ENCODE measurements around the gene PIP5K1C.
"Not testable (repeated sequence)": the region's sequence is repeated elsewhere in the genome, so short reads cannot be mapped to it uniquely, and the experiment has no call there.

PIP5K1C gene

GRCh38 chr19:3631053-3631861 lies 69.0 kb downstream of the PIP5K1C start:
- no peak overlapping the region for H3K4me3 ChIP-seq
- no peaks in the 10 kb centered on the region for H3K9me3 ChIP-seq (ENCODE audit: low read depth, low read length)
- no peaks in the 10 kb centered on the region for H3K36me3 ChIP-seq (ENCODE audit: insufficient read depth, low read length)
- no peak overlapping the region for H3K27ac ChIP-seq
- TF ChIP-seq EZH2 (IDR thresholded peaks at IDR 0.05): no peak
- no peak for TF ChIP-seq FOXP2 (optimal IDR thresholded peaks at IDR 0.05; ENCODE audit: control extremely low read depth, extremely low read length, insufficient read depth)
- no peak for TF ChIP-seq POLR2AphosphoS5 (IDR thresholded peaks at IDR 0.05; ENCODE audit: borderline replicate concordance, low read depth, low read length)
- no peak for DNase-seq (ENCODE audit: low read depth, low spot score)
- H3K9ac ChIP-seq (ENCODE audit: insufficient read length): no peak overlapping the region

- not testable (repeated sequence) for H3K9ac ChIP-seq (ENCODE audit: insufficient read length)
Observed at GRCh38 chr19:3628766-3629165, 71.5 kb downstream of the PIP5K1C start.

DNA sequence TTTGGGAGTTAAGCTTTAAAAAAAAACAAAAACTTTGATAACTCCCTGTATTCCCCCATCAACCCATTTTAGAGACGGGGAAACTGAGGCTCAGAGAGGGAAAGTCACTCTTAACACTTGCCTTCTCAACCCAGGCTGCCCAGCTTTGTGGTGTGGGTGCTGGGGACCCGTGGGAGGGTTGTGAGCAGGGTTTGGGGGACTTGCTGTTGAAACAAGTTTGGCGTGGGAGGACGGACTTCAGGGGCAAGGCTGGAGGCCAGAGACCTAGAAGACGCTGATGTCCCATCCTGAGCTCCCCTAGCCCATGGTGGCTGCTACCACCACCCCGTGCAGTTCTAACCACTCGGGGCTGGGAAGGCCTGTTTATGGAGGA lies 72.9 kb downstream of the PIP5K1C start:
- Histone ChIP-seq H3K4me3 (peak overlapping the region; percentile 99), H3K27ac (no peak overlapping the region), H3K36me3 (ENCODE audit: insufficient read depth, low read length) (peaks cover 3% of the 10 kb centered on the region; the same call in 1 of the 2 replicates), H3K9ac (ENCODE audit: insufficient read length) (no peak overlapping the region), H3K9me3 (ENCODE audit: low read depth, low read length) (no peaks in the 10 kb centered on the region)
- no peak for DNase-seq (ENCODE audit: low read depth, low spot score)
- TF ChIP-seq FOXP2 (optimal IDR thresholded peaks at IDR 0.05; ENCODE audit: control extremely low read depth, extremely low read length, insufficient read depth) (no peak), POLR2AphosphoS5 (IDR thresholded peaks at IDR 0.05; ENCODE audit: borderline replicate concordance, low read depth, low read length) (no peak), EZH2 (IDR thresholded peaks at IDR 0.05) (no peak)

More at GRCh38 chr19:3628766-3629165, 71.5 kb downstream of the PIP5K1C start:
- H3K9me3 ChIP-seq (ENCODE audit: low read depth, low read length); H3K27ac ChIP-seq; H3K4me3 ChIP-seq; H3K36me3 ChIP-seq (ENCODE audit: insufficient read depth, low read length); DNase-seq (ENCODE audit: low read depth, low spot score): not testable (repeated sequence)

DNA sequence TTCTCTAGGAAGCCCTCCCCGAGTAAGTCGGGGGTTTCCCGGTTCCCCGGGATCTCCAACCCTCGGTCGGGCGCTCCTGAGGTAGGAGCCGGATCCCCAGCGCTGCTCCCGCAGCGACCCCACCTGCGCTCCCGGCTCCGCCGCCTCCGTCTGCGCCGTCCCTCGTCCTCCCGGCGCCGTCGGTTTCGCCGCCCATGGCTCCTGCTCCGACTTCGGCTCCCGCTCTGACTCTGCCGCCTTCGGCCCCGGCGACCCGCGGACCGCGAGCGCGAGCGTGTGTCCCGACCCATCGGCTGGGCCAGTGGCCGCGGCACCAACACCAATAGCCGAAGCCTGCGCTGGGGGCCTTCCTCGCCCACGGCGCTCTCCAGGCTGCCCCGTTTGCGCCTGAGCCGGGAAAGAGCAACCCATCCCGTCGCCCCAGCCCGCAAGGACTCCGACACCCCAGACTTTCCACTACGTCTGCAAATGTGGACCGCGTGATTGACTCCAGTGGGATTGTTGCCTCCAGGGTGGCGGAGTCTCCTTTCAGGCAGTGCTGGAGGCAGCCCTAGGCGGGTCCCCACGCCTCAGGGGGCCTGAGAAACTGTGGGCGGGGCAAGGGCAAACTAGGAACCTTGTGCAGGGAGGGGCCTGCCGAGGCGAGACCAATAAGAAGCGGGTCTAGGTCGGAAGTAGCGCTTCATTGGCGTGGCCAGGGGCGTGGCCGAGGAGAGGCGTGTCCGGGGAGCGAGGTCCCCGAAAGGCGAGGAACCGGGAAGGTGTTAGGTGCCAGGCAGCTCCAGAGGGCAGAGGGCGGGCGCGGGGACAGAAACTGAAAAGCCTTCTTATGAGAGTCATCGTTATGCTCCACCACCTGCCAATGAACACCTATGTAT lies 73.6 kb downstream of the PIP5K1C start, which contains the start of gene CACTIN:
Gene CACTIN, minus strand, starts transcription at position 318 of the 878 bp plus-strand sequence. Its CDS starts 28 bp downstream, at position 290.
- peak; percentile 87 for DNase-seq (ENCODE audit: low read depth, low spot score)
- H3K4me3 ChIP-seq: peak within 1 kb of the TSS; percentile 99
- TF ChIP-seq POLR2AphosphoS5 (IDR thresholded peaks at IDR 0.05; ENCODE audit: borderline replicate concordance, low read depth, low read length) (peak; percentile 91), FOXP2 (optimal IDR thresholded peaks at IDR 0.05; ENCODE audit: control extremely low read depth, extremely low read length, insufficient read depth) (no peak), EZH2 (IDR thresholded peaks at IDR 0.05) (no peak)
- peak within 1 kb of the TSS; percentile 96 for H3K27ac ChIP-seq
- peak within 1 kb of the TSS; percentile 97 for H3K9ac ChIP-seq (ENCODE audit: insufficient read length)
- no peaks in the 10 kb centered on the region for H3K9me3 ChIP-seq (ENCODE audit: low read depth, low read length)
- peaks cover 3% of the 10 kb centered on the region; the same call in 1 of the 2 replicates for H3K36me3 ChIP-seq (ENCODE audit: insufficient read depth, low read length)

DNA sequence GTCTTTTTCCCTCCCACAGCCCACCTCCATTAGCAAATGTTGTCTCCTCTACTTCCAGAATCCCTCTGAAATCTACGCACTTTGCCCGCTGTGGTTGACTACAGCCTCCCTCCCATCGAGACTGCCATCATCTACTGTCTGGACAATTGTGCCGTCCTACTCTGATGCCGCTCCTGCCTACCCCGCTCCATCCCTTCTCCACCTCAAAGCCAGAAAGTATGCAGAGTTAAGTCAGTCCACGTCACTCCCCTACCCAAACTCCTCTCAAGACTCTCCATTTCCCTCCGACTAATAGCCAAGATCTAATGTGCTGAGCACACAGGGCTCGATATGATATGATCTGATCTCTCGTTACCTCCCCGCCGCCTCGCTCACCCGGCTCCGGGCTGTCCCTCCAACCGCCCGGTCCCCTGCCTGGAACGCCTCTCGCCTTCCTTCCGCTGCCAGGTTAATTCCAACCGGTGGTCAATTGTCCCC lies 74.2 kb downstream of the PIP5K1C start:
- DNase-seq (ENCODE audit: low read depth, low spot score): no peak
- H3K9ac ChIP-seq (ENCODE audit: insufficient read length): peak overlapping the region; percentile 97
- H3K4me3 ChIP-seq: peak overlapping the region; percentile 99
- peaks cover 3% of the 10 kb centered on the region; the same call in 1 of the 2 replicates for H3K36me3 ChIP-seq (ENCODE audit: insufficient read depth, low read length)
- 0 out of 2 replicates have a peak overlapping the region, but pooled peaks have one; percentile 96 for H3K27ac ChIP-seq
- no peaks in the 10 kb centered on the region for H3K9me3 ChIP-seq (ENCODE audit: low read depth, low read length)
- no peak for TF ChIP-seq FOXP2 (optimal IDR thresholded peaks at IDR 0.05; ENCODE audit: control extremely low read depth, extremely low read length, insufficient read depth)
- no peak for TF ChIP-seq EZH2 (IDR thresholded peaks at IDR 0.05)
- no peak for TF ChIP-seq POLR2AphosphoS5 (IDR thresholded peaks at IDR 0.05; ENCODE audit: borderline replicate concordance, low read depth, low read length)

DNA sequence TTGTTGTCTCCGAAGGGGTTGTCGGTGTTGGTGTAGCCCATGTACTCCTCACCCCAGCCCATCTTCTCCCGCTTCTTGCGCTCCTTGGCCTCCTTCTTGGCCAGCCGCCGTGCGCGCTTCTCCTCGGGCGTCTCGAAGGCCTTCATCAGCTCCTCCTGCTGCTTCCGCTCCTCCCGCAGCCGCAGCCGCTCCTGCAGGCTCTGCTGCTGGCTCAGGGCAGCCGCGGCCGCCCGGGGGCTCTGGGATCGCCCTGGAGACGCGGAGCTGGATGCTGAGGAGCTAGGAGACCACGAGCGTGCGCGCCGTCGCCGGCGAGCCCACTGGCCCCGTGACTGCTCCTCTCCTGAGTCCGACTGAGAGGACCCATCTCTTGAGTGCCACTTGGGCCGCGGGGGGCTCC lies 76.6 kb downstream of the PIP5K1C start:
- no peak for DNase-seq (ENCODE audit: low read depth, low spot score)
- Histone ChIP-seq H3K27ac (no peak overlapping the region), H3K4me3 (no peak overlapping the region), H3K36me3 (ENCODE audit: insufficient read depth, low read length) (peaks cover 3% of the 10 kb centered on the region; the same call in 1 of the 2 replicates), H3K9me3 (ENCODE audit: low read depth, low read length) (no peaks in the 10 kb centered on the region), H3K9ac (ENCODE audit: insufficient read length) (no peak overlapping the region)
- TF ChIP-seq EZH2 (IDR thresholded peaks at IDR 0.05) (no peak), POLR2AphosphoS5 (IDR thresholded peaks at IDR 0.05; ENCODE audit: borderline replicate concordance, low read depth, low read length) (no peak), FOXP2 (optimal IDR thresholded peaks at IDR 0.05; ENCODE audit: control extremely low read depth, extremely low read length, insufficient read depth) (no peak)

DNA sequence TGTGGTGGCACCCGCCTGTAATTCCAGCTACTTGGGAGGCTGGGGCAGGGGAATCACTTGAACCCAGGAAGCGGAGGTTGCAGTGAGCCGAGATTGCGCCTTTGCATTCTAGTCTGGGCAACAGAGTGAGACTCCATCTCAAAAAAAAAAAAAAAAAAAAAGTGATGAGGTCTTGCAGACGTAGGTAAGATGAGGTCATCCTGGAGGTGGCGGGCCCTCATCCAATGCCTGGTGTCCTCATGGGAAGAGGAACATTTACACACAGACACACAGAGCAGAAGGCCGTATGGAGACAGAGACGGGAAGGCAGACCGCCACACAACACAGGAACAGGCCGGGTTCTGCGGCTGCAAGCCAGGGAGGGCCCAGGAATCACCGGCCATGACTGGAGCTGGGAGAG lies 78.0 kb downstream of the PIP5K1C start:
- Histone ChIP-seq H3K27ac (no peak overlapping the region), H3K4me3 (no peak overlapping the region), H3K36me3 (ENCODE audit: insufficient read depth, low read length) (peaks cover 3% of the 10 kb centered on the region; the same call in 1 of the 2 replicates), H3K9me3 (ENCODE audit: low read depth, low read length) (no peaks in the 10 kb centered on the region), H3K9ac (ENCODE audit: insufficient read length) (no peak overlapping the region)
- TF ChIP-seq FOXP2 (optimal IDR thresholded peaks at IDR 0.05; ENCODE audit: control extremely low read depth, extremely low read length, insufficient read depth) (no peak), POLR2AphosphoS5 (IDR thresholded peaks at IDR 0.05; ENCODE audit: borderline replicate concordance, low read depth, low read length) (no peak), EZH2 (IDR thresholded peaks at IDR 0.05) (no peak)
- DNase-seq (ENCODE audit: low read depth, low spot score): no peak

- Histone ChIP-seq H3K4me3 (no peak overlapping the region), H3K9ac (ENCODE audit: insufficient read length) (no peak overlapping the region), H3K27ac (no peak overlapping the region), H3K9me3 (ENCODE audit: low read depth, low read length) (no peaks in the 10 kb centered on the region), H3K36me3 (ENCODE audit: insufficient read depth, low read length) (peaks cover 3% of the 10 kb centered on the region; the same call in 1 of the 2 replicates)
- no peak for DNase-seq (ENCODE audit: low read depth, low spot score)
- no peak for TF ChIP-seq FOXP2 (optimal IDR thresholded peaks at IDR 0.05; ENCODE audit: control extremely low read depth, extremely low read length, insufficient read depth)
- no peak for TF ChIP-seq POLR2AphosphoS5 (IDR thresholded peaks at IDR 0.05; ENCODE audit: borderline replicate concordance, low read depth, low read length)
- TF ChIP-seq EZH2 (IDR thresholded peaks at IDR 0.05): no peak
Observed at GRCh38 chr19:3621689-3622088, 78.6 kb downstream of the PIP5K1C start.
